HEK293 (cell line): Measurements from ENCODE around the gene INPP5A.
A peak's percentile ranks its signal among the peaks of the same experiment; 100 is the strongest.
"Not testable (repeated sequence)": the region's sequence is repeated elsewhere in the genome, so short reads cannot be mapped to it uniquely, and the experiment has no call there.

Source experiments
- CTCF ChIA-PET: fragments of 350-600 bp; formaldehyde crosslinking; extraction: SDS; loops from one replicate; lab custom pipeline; 2021; ENCODE audit warnings: antibody characterized with exemption; lab: Yijun Ruan, JAX
- POLR2A ChIA-PET: fragments of 300-600 bp; formaldehyde crosslinking; extraction: SDS; loops from one replicate; lab custom pipeline; 2020; ENCODE audit warnings: antibody characterized with exemption, inconsistent platforms; lab: Yijun Ruan, JAX
- H3K27ac ChIP-seq: fragments of 200-500 bp; sonication (Bioruptor generic); 2 replicates; pipeline ENCODE4 v1.5.1; 2014; ENCODE audit warnings: low read depth, low read length, control low read depth, inconsistent platforms; ENCODE audit errors: extremely low read depth
- H3K36me3 ChIP-seq, 2 experiments: fragments of 200-500 bp in 1 of 2; sonication (Bioruptor generic) in 1 of 2; 1 replicate in 1 of 2; 2 replicates in 1 of 2; pipeline ENCODE4 v1.5.1; 2014 to 2017; ENCODE audit warnings: inconsistent platforms in 2 of 2, low read length in 2 of 2; ENCODE audit not compliant: control insufficient read depth in 2 of 2, insufficient read depth in 1 of 2
- H3K4me1 ChIP-seq: fragments of 200-500 bp; sonication (Bioruptor generic); 2 replicates; pipeline ENCODE4 v1.5.1; 2014; ENCODE audit warnings: mild to moderate bottlenecking, low read length, inconsistent platforms; ENCODE audit not compliant: control insufficient read depth, insufficient read depth
- H3K4me3 ChIP-seq: 2 replicates; pipeline ENCODE4 v1.5.1; 2011; ENCODE audit warnings: low read depth, mild to moderate bottlenecking, control low read depth, low read length, moderate library complexity
- H3K9me3 ChIP-seq: fragments of 200-500 bp; sonication (Bioruptor generic); 2 replicates; pipeline ENCODE4 v1.5.1; 2014; ENCODE audit warnings: low read depth, low read length, inconsistent platforms; ENCODE audit not compliant: control insufficient read depth, insufficient read depth
- GLIS1 ChIP-seq: fragments of 450-650 bp; formaldehyde crosslinking; IDR thresholded peaks from 2 replicates; pipeline ENCODE4 v1.5.1; 2016; ENCODE audit warnings: missing biosample characterization, missing genetic modification characterization
- KLF8 ChIP-seq: fragments of 450-650 bp; formaldehyde crosslinking; IDR thresholded peaks from 2 replicates; pipeline ENCODE4 v1.5.1; 2016; ENCODE audit warnings: missing biosample characterization, missing genetic modification characterization
- PRDM1 ChIP-seq: fragments of 450-650 bp; formaldehyde crosslinking; IDR thresholded peaks from 2 replicates; pipeline ENCODE4; 2016; ENCODE audit warnings: missing biosample characterization, missing genetic modification characterization
- ZBTB17 ChIP-seq: fragments of 450-650 bp; formaldehyde crosslinking; IDR thresholded peaks from 2 replicates; pipeline ENCODE4 v1.5.1; 2016; ENCODE audit warnings: missing biosample characterization, missing genetic modification characterization
- ZEB2 ChIP-seq: fragments of 450-650 bp; formaldehyde crosslinking; IDR thresholded peaks from 2 replicates; pipeline ENCODE4 v1.5.1; 2016; ENCODE audit warnings: missing biosample characterization, missing genetic modification characterization
- ZNF133 ChIP-seq: fragments of 450-650 bp; formaldehyde crosslinking; IDR thresholded peaks from 2 replicates; pipeline ENCODE4 v1.5.1; 2016; ENCODE audit warnings: missing biosample characterization, missing genetic modification characterization
- ZNF174 ChIP-seq: fragments of 450-650 bp; formaldehyde crosslinking; IDR thresholded peaks from 2 replicates; pipeline ENCODE4 v1.5.0; 2017; ENCODE audit warnings: missing biosample characterization, mild to moderate bottlenecking, missing genetic modification characterization
- ZNF549 ChIP-seq: fragments of 450-650 bp; IDR thresholded peaks from 2 replicates; pipeline ENCODE4 v1.5.1; 2018; ENCODE audit warnings: missing biosample characterization, missing genetic modification characterization, mild to moderate bottlenecking, inconsistent platforms, moderate library complexity
- ZNF600 ChIP-seq: fragments of 450-650 bp; formaldehyde crosslinking; IDR thresholded peaks from 2 replicates; pipeline ENCODE4 v1.5.1; 2016; ENCODE audit warnings: missing biosample characterization, missing genetic modification characterization
- ZNF629 ChIP-seq: fragments of 450-650 bp; formaldehyde crosslinking; IDR thresholded peaks from 2 replicates; pipeline ENCODE4 v1.5.1; 2017; ENCODE audit warnings: missing biosample characterization, missing genetic modification characterization
- ZNF777 ChIP-seq: fragments of 450-650 bp; formaldehyde crosslinking; IDR thresholded peaks from 2 replicates; pipeline ENCODE4 v1.5.1; 2017; ENCODE audit warnings: missing biosample characterization, missing genetic modification characterization, borderline replicate concordance
- TF ChIP-seq, protein P1 (sequence below): fragments of 450-650 bp; formaldehyde crosslinking; conservative IDR thresholded peaks from 2 replicates; pipeline ENCODE4 v1.5.1; 2016; ENCODE audit warnings: low read depth, missing biosample characterization, missing genetic modification characterization
- TF ChIP-seq, protein P2 (sequence below): fragments of 450-650 bp; formaldehyde crosslinking; IDR thresholded peaks from 2 replicates; pipeline ENCODE4 v1.5.1; 2016; ENCODE audit warnings: missing biosample characterization, missing genetic modification characterization
- TF ChIP-seq, protein P3 (sequence below): fragments of 450-650 bp; formaldehyde crosslinking; IDR thresholded peaks from 2 replicates; pipeline ENCODE4 v1.5.1; 2016; ENCODE audit warnings: missing biosample characterization, missing genetic modification characterization

INPP5A gene

DNA sequence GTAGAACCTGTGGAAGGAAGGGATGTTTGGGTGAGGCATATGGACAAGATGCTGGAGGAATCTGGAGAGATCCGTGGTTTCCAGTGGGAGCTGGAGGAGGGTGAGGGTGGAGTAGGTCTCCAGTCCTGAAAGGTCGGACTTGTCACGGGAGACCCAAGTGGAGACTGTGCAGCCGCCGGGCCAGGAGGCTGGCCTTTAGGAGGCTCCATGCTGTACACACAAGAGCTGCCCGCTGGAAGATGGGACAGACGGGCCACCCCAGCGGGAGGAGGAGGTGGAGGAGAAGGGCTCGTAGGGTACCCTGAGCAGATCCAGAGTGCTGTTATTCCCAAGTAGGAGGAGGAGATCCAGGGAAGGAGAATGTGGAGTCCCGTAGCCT lies 141.6 kb downstream of the INPP5A start (continued):
- TF ChIP-seq, protein P1, sequence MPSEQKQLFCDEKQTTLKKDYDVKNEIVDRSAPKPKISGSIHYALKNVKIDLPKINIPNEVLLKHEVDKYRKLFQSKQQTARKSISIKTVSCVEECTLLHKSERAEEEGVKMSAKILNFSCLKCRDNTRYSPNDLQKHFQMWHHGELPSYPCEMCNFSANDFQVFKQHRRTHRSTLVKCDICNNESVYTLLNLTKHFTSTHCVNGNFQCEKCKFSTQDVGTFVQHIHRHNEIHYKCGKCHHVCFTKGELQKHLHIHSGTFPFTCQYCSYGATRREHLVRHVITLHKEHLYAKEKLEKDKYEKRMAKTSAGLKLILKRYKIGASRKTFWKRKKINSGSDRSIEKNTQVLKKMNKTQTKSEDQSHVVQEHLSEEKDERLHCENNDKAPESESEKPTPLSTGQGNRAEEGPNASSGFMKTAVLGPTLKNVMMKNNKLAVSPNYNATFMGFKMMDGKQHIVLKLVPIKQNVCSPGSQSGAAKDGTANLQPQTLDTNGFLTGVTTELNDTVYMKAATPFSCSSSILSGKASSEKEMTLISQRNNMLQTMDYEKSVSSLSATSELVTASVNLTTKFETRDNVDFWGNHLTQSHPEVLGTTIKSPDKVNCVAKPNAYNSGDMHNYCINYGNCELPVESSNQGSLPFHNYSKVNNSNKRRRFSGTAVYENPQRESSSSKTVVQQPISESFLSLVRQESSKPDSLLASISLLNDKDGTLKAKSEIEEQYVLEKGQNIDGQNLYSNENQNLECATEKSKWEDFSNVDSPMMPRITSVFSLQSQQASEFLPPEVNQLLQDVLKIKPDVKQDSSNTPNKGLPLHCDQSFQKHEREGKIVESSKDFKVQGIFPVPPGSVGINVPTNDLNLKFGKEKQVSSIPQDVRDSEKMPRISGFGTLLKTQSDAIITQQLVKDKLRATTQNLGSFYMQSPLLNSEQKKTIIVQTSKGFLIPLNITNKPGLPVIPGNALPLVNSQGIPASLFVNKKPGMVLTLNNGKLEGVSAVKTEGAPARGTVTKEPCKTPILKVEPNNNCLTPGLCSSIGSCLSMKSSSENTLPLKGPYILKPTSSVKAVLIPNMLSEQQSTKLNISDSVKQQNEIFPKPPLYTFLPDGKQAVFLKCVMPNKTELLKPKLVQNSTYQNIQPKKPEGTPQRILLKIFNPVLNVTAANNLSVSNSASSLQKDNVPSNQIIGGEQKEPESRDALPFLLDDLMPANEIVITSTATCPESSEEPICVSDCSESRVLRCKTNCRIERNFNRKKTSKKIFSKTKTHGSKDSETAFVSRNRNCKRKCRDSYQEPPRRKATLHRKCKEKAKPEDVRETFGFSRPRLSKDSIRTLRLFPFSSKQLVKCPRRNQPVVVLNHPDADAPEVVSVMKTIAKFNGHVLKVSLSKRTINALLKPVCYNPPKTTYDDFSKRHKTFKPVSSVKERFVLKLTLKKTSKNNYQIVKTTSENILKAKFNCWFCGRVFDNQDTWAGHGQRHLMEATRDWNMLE: no peak
- TF ChIP-seq ZBTB17 (tag by site-specific recombination): no peak
- TF ChIP-seq ZEB2 (tag by site-specific recombination): no peak

DNA sequence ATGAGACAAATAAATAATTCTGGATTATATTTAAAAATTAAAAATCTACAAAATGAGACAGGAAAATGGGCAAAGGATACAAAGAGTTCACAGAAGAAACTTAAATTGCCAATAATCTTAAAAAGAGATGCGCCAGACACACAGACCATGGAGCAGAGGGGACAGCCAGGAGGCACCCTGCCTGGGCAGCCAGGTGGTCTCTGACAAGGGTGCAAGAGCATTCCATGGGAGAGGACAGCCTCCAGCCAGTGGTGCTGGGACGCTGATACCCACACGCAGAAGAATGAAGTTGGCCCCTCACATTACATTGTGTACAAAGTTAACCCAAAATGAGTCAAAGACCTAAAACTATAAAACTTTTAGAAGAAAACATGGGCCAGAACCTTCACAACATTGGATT lies 142.1 kb downstream of the INPP5A start:
- Histone ChIP-seq H3K36me3 (no peaks in the 10 kb centered on the region), H3K27ac (no peak overlapping the region), H3K9me3 (no peaks in the 10 kb centered on the region), H3K4me1 (no peaks in the 10 kb centered on the region)
- CTCF ChIA-PET: no interaction called here
- TF ChIP-seq ZNF777: no peak
- no peak for TF ChIP-seq ZNF174 (tag by site-specific recombination)
- TF ChIP-seq ZNF629 (tag by site-specific recombination): no peak
- no peak for TF ChIP-seq ZNF549 (tag by site-specific recombination)
- no peak for TF ChIP-seq PRDM1 (tag by site-specific recombination)
- TF ChIP-seq GLIS1 (tag by site-specific recombination): no peak
- TF ChIP-seq ZNF133 (tag by site-specific recombination): no peak
- TF ChIP-seq, all 188 proteins: peak for 0
- H3K4me3 ChIP-seq: no peak overlapping the region
- POLR2A ChIA-PET: no interaction called here

DNA sequence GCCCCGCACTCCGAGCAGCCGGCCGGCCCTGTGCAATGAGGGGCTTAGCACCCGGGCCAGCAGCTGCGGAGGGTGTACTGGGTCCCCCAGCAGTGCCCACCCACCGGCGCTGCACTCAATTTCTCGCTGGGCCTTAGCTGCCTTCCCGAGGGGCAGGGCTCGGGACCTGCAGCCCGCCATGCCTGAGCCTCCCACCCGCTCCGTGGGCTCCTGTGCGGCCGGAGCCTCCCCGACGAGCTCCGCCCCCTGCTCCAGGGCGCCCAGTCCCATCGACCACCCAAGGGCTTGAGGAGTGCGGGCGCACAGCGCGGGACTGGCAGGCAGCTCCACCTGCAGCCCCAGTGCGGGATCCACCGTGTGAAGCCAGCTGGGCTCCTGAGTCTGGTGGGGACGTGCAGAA lies 143.2 kb downstream of the INPP5A start:
- H3K4me3 ChIP-seq, H3K9me3 ChIP-seq, H3K4me1 ChIP-seq, POLR2A ChIA-PET, H3K27ac ChIP-seq, CTCF ChIA-PET, H3K36me3 ChIP-seq: not testable (repeated sequence)

DNA sequence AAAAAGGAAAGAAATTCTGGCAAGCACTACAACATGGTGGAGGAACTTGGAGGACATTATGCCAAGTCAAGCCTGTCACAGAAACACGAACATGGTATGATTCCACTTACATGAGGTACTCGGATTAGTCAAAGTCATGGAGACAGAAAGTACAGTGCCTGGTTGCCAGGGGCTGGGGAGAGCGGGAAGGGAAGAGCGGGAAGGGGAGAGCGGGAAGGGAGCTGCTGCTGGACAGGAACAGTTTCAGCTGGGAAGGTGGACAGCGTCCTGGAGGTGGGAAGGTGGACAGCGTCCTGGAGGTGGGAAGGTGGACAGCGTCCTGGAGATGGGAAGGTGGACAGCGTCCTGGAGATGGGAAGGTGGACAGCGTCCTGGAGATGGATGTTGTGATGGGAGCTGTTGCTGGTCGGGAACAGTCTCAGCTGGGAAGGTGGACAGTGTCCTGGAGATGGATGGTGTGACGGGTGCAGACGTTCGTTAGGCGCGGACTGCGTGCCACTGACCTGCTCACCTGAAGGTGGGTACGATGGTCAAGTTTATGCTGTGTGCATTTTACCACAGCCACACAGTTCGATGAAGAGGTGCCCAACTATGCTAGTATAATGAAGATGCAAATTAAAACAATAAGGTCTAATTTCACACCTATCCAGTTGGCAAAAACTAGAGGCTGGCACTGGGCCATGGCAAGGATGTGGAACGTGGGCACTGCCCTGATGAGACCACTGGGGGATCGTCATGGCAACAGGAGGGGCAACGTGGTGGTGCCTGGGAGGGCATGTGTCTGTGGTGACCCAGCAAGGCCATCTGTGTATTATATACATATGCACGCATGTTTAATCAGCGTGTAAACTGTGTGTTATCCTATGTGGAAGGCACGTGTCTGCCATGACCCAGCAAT lies 144.5 kb downstream of the INPP5A start:
- H3K36me3 ChIP-seq: no peaks in the 10 kb centered on the region
- CTCF ChIA-PET: no interaction called here
- TF ChIP-seq, protein P2, sequence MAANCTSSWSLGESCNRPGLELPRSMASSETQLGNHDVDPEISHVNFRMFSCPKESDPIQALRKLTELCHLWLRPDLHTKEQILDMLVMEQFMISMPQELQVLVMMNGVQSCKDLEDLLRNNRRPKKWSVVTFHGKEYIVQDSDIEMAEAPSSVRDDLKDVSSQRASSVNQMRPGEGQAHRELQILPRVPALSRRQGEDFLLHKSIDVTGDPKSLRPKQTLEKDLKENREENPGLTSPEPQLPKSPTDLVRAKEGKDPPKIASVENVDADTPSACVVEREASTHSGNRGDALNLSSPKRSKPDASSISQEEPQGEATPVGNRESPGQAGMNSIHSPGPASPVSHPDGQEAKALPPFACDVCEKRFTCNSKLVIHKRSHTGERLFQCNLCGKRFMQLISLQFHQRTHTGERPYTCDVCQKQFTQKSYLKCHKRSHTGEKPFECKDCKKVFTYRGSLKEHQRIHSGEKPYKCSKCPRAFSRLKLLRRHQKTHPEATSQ (tag by site-specific recombination): no peak
- no peak for TF ChIP-seq KLF8 (tag by site-specific recombination)
- TF ChIP-seq, protein P3, sequence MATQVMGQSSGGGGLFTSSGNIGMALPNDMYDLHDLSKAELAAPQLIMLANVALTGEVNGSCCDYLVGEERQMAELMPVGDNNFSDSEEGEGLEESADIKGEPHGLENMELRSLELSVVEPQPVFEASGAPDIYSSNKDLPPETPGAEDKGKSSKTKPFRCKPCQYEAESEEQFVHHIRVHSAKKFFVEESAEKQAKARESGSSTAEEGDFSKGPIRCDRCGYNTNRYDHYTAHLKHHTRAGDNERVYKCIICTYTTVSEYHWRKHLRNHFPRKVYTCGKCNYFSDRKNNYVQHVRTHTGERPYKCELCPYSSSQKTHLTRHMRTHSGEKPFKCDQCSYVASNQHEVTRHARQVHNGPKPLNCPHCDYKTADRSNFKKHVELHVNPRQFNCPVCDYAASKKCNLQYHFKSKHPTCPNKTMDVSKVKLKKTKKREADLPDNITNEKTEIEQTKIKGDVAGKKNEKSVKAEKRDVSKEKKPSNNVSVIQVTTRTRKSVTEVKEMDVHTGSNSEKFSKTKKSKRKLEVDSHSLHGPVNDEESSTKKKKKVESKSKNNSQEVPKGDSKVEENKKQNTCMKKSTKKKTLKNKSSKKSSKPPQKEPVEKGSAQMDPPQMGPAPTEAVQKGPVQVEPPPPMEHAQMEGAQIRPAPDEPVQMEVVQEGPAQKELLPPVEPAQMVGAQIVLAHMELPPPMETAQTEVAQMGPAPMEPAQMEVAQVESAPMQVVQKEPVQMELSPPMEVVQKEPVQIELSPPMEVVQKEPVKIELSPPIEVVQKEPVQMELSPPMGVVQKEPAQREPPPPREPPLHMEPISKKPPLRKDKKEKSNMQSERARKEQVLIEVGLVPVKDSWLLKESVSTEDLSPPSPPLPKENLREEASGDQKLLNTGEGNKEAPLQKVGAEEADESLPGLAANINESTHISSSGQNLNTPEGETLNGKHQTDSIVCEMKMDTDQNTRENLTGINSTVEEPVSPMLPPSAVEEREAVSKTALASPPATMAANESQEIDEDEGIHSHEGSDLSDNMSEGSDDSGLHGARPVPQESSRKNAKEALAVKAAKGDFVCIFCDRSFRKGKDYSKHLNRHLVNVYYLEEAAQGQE (tag by site-specific recombination): peak; percentile 87
- TF ChIP-seq ZNF600 (tag by site-specific recombination): 0 out of 2 replicates have a peak, but pooled peaks have one; percentile 18
- H3K27ac ChIP-seq: no peak overlapping the region
- H3K9me3 ChIP-seq: no peaks in the 10 kb centered on the region
- POLR2A ChIA-PET: no interaction called here
- no peak overlapping the region for H3K4me3 ChIP-seq
- no peaks in the 10 kb centered on the region for H3K4me1 ChIP-seq
